Esophagus squamous epithelium (tissue), 4 donors: ENCODE results near the gene TJP3.

ENCODE experiments used
- POLR2A ChIP-seq, 4 donors: fragments of 450-650 bp; IDR thresholded peaks; one replicate each; pipeline ENCODE4 v1.6.1; 2017; ENCODE audit warnings: antibody characterized with exemption in 4 of 4, mild to moderate bottlenecking in 4 of 4, moderate library complexity in 3 of 4
- TF ChIP-seq, protein P1 (sequence below), 6 experiments: fragments of 450-650 bp in 4 of 6; fragments of 200-600 bp in 2 of 6; sonication (generic) in 2 of 6; IDR thresholded peaks; one replicate each; pipeline ENCODE4 v1.5.1; 2016 to 2019; ENCODE audit warnings: antibody characterized with exemption in 6 of 6, mild to moderate bottlenecking in 4 of 6, moderate library complexity in 4 of 6

DNA sequence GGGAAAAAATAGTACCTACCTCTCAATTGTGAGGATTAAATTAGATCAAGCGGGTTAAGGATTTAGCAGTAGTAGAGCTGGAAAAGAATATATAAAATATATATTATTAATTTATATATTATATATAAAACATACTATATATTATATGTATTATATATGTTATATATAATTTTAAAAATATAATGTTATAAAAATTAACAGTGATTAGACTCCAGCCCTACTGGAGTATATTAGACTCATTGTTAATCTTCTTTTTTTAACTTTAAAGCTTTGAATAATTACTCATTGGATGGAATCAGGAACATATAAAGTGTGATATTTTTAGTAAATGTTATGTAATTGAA is 53.9 kb downstream of the TJP3 start:
- no peak for TF ChIP-seq POLR2A (IDR thresholded peaks at IDR 0.05)
- TF ChIP-seq, protein P1, sequence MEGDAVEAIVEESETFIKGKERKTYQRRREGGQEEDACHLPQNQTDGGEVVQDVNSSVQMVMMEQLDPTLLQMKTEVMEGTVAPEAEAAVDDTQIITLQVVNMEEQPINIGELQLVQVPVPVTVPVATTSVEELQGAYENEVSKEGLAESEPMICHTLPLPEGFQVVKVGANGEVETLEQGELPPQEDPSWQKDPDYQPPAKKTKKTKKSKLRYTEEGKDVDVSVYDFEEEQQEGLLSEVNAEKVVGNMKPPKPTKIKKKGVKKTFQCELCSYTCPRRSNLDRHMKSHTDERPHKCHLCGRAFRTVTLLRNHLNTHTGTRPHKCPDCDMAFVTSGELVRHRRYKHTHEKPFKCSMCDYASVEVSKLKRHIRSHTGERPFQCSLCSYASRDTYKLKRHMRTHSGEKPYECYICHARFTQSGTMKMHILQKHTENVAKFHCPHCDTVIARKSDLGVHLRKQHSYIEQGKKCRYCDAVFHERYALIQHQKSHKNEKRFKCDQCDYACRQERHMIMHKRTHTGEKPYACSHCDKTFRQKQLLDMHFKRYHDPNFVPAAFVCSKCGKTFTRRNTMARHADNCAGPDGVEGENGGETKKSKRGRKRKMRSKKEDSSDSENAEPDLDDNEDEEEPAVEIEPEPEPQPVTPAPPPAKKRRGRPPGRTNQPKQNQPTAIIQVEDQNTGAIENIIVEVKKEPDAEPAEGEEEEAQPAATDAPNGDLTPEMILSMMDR (IDR thresholded peaks at IDR 0.05) = no peak
